H54 (cell line): ENCODE data around the gene CNTNAP2.
A peak's percentile ranks its signal among the peaks of the same experiment; 100 is the strongest.

ENCODE experiments used
- DNase-seq: peaks from one replicate; pipeline ENCODE4 v3.0.0; 2011; ENCODE audit warnings: low spot score, mixed read lengths; ENCODE audit not compliant: insufficient read length
- FAIRE-seq: peaks from 3 replicates; lab custom pipeline; 2011; peaks lifted over from hg19 to GRCh38; lab: Jason Lieb, UNC
- POLR2A ChIP-seq: IDR thresholded peaks from 2 replicates; pipeline ENCODE4 v1.6.1; 2011; ENCODE audit warnings: low read depth, mild to moderate bottlenecking, low read length

Gene CNTNAP2

DNA sequence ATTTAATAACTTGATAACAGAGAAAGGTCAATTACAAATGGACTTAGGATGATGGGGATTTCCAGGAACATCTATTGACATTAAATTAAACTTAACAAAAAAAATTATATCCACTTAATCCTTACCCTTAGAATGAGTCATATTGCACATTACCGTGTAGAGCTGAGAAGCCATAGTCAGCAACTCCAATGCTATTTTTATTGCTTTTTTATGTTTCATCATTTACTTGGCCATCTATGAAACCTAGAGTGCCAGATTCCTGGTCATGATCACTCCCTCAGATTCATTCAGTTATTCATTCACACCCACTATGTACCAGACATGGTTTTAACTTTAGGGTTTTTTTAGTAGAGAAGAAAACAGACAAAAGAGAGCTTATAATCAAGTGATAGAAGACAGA, 1180.4 kb downstream of the CNTNAP2 start:
- no peak for TF ChIP-seq POLR2A
- FAIRE-seq, result no peak
- no peak for DNase-seq

DNA sequence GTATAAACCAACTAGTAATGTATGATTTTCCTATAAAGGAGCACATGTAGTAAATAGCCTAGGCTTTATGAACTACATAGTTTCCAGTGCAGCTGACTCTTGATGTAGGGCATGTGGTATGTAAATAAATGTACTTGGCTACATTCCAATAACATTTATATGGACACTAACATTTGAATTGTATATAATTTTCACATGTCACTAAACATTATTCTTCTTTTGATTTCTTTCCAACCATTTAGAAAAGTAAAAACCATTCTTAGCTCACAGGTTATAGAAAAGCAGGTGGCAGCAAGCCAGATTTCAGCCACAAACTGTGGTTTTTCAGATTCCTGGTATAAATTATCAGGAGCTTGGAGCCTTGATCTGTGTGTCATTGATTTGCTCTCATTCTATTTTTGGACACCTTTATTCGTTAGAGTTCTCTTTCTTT, 1182.0 kb downstream of the CNTNAP2 start:
- FAIRE-seq (no peak), DNase-seq (no peak)
- no peak for TF ChIP-seq POLR2A

DNA sequence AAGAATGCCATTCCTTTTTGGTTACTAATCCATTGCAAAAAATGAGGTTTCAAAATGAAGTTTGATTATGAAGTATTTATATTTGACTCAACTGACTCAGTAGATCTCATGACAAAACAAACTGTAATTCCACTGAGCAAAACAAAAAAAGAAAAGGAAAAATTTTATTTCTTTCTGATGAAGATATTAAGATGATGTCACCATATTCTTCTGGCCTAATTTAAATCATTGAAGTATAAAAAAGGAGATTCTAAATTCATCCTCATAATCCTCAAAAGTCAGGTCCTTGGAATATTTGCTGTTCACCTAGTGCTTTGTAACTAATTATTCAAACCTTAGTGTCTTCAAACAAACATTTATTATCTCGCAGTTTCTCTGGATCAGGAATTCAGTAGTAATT, 1183.7 kb downstream of the CNTNAP2 start:
- no peak for TF ChIP-seq POLR2A
- no peak for FAIRE-seq
- no peak for DNase-seq

DNA sequence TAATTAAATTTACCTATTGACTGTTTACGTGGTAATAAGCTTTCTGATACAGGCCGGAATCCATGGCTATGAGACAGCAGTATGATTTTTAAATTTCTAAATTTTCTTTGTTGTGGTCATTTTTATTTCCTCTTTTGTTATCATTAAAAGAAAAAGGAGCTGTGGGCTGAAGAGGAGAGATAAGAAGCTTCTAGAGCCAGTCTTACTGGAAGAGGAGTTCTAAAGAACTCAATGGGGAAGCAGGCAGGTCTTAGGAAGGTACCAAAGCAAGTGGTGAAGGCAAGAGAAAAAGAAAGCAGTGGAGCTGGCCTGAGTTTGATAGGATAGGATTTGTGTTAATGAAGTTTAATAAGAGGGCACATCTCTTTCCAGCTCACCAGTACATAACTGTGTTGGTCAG, 1187.8 kb downstream of the CNTNAP2 start:
- no peak for TF ChIP-seq POLR2A
- DNase-seq, result no peak
- FAIRE-seq, result no peak

DNA sequence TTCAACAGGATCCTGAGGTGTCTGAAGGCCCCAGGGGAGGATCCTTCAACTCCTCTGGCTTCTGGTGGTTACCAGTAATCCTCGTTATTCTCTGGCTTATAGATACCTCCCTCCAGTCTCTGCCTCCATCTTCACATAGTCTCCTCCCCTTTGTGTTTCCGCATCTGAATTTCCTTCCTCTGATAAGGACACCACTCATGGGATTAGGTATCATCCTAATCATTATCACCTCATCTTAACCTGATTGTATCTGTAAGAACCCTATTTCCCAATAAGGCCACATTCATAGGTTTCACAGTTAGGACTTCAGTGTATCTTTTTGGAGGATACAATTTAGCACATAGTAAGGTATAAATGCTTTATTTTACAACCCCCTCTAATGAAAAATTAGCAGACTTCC, 1189.2 kb downstream of the CNTNAP2 start:
- no peak for TF ChIP-seq POLR2A
- DNase-seq (no peak), FAIRE-seq (no peak)

DNA sequence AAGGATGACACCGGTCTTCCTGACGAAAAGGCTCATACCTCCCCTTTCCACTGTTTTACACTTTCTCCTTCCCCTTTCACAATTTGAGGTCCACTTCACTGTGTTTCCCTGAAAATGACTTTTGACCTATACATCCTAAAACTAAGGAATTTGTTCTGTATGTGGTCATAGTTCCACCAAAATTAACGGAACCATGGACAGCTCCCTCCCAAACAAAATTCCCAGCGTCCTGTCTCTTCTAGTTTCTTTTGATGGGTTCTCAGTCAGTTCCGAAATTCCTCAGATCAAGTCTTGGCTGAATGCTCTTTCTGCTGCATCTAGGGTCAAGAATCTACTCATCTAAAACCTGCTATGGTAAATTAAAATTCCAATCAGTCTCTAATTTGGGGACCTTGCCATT, 1191.9 kb downstream of the CNTNAP2 start:
- FAIRE-seq (no peak), DNase-seq (no peak)

DNA sequence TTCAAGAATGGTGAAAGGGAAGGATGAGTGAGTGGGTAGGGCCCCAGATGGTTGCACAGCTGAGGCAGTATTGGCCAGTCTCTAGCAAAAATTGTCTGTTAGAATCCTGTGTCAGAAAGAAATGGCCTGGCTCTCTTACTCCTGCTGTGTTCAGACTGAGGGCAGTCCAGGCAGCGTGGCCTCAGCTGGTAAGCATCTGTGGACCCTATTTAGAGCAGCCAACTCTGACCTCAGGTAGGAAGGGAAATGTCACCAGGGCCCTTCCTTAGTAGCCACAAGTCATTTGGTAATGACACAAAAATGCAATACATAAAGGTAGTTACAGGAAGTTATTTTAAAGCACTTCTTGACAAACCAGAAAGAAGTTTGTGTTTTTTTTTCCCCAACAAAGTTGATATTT, 1194.7 kb downstream of the CNTNAP2 start:
- FAIRE-seq, result no peak
- DNase-seq, result no peak
- no peak for TF ChIP-seq POLR2A

More for the DNA sequence above, 1191.9 kb downstream of the CNTNAP2 start:
- TF ChIP-seq POLR2A, result no peak

DNA sequence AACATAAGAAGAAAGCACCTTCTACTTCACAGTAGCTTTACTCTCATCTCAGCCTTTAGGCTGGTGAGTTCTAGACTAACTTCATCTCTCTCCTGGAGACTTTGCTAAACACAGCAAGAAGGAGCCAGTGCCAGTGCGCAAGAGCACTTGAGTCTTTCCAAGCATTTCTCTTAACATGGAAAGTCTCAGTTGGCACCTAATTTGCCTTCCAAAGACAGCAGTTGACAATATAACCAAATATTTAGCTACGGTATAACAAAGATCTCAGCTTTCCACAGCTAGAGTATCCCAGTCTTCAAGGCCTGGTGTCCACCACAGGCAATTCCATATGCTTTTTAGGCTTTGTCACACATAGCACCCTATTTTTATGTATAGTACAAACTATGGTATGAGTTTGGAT, 1204.9 kb downstream of the CNTNAP2 start:
- TF ChIP-seq POLR2A, result no peak
- FAIRE-seq, result no peak

DNA sequence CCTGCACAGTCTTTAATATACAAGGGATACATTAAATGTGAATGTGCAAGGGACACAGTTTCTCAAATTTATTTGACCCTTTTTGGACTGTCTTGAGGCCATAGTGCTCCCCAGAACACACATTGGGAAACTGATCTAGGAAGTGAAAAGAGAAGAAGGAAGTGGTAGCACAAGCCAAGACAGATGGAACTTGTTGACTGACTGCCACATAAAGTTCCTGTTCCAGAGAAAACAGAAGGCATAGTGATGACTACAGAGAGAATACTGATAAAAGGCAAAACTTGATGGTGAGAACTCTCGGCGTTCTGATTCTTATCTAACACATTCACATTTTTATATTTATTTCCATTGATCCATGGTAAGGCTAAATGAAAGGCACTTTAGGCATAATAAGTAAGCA, 1216.4 kb downstream of the CNTNAP2 start:
- no peak for TF ChIP-seq POLR2A
- FAIRE-seq, result no peak
- no peak for DNase-seq

More for the DNA sequence above, 1204.9 kb downstream of the CNTNAP2 start:
- DNase-seq, result no peak

DNA sequence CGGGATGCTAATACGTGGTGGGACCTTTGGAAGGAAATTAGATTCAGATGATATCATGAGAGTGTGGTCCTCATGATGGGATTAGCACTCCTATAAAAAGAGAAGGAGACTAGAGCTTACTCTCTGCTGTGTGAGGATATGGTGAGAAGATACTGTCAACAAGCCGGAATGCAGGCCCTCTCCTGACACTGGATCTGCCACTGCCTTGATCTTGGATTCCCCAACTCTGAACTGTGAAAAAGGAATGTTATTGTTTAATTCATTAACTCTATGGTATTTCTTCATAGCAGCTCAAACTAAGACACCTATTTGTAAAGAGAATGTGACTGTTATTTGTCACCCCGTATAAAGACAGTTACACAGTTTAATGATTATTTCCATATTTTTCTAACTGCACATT, 1246.5 kb downstream of the CNTNAP2 start:
- FAIRE-seq (no peak), DNase-seq (no peak)
- TF ChIP-seq POLR2A, result no peak

DNA sequence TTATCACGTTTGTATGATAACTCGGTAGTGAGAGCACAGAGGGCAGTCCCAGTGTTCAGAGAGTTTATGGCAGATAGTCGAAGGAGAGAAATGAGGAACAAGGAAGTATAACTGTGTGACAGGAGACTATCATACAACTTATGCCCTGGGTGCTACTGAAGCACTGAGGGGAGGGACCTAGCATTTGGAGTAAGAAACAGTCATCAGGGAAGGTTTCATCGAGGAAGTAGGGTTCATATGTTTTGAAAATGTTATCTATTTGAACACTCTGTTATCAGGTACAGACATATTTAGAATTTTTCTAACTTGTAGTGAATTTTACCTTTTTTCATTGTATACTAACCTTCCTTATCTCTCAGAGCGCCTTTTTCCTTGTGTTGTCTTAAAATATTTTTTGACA, 1259.6 kb downstream of the CNTNAP2 start:
- DNase-seq, result no peak
- no peak for TF ChIP-seq POLR2A
- no peak for FAIRE-seq

DNA sequence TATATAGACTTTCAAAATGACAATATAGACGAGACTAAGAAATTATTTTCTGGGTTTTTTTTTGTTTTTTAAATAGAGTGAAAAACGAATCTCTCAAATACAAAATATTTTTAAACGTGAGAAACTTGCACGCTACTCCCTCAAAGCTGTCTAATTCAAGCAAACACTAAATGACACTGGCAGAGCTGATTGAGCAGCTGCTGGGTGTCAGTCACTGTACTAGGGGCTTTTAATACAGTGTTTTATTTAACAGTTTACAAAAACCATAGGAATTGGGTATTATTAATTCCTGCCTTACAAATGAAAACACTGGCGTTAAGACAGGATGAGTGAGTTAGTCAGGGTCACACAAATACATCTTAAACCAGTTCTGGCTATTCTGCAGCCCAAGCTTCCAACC, 1264.3 kb downstream of the CNTNAP2 start:
- no peak for TF ChIP-seq POLR2A
- FAIRE-seq (no peak), DNase-seq (no peak)

DNA sequence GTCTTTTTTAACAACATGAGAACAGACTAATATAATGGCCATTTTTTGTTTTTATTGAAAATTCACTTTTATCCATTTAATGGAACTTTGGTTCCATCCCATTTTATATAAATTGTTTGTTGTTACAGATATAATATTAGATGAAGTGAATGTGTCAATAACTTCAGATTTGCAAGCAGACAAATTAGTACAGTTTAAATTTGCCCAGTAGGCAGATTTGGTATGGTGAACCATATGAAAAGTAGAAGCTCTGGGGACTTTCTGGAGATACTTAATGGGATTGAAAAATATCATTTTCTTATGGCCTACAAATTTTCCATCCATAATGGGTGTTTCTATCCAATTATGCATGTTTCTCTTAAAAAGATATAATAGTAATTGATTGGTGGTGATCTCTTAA, 1277.7 kb downstream of the CNTNAP2 start:
- no peak for FAIRE-seq
- no peak for TF ChIP-seq POLR2A
- DNase-seq, result no peak

DNA sequence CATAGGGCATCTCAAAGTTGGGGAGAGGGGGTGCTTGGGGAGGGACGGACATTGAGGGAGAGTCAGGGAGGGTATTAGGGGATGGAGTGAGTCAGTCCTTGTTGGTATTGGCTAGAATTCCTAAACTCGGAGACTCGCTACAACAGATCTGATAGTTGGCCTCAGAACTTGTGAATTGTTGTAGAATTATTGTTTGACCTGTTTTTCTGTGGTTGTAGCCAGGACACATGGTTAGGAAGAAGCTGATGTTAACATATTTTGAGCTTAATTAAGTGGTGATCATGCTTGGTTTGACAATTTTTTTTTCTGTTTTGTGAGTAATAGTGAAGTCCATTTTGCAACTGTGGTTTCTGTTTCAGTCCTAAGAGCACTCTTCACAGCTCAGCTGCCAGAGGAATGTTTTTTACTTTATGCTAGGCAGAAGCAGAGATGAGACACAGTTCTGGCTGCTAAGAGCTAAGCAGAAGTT, 1283.7 kb downstream of the CNTNAP2 start:
- peak; percentile 74 for FAIRE-seq
- no peak for TF ChIP-seq POLR2A
- DNase-seq, result no peak

DNA sequence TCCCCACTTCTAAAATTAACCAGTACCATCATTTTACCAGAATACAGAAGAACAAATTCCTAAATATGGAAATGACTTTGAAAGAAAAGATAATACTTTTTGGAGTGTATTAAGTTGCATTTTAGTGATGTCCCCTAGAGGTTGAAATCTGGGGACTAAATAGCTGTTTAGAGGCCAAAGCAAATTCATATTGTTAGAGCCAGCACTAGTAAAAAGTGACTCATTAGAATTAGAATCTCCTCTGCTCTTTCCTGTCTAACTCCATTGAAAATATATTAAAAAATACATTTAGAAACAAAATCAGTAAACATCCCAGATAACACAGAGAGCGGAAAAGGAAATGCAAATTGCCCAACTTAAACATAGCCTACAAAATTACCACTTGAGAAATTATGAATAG, 1284.3 kb downstream of the CNTNAP2 start:
- no peak for TF ChIP-seq POLR2A
- DNase-seq, result no peak
- FAIRE-seq, result no peak

DNA sequence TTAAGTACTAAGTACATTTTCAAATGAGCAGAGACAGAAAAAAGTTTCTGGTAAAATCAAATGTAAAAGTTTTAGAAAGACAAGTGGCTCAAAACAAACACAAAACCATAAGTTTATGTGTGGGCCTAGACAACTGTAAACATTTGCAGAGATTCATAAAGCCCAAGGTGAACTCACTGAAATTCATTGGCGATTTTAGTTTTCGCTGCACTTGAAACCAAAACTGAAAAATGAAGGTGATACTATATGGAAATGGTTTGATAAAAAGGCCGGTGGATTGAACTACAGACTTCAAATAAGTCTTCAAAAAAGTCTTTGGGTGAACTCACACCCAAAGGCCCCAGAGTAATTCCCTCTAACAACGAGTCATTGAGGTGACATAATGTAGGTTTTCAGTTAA, 1289.0 kb downstream of the CNTNAP2 start:
- DNase-seq, result no peak
- FAIRE-seq, result no peak
- TF ChIP-seq POLR2A, result no peak
